ENCODE results near the gene NIN.
A peak's percentile ranks its signal among the peaks of the same experiment; 100 is the strongest.
"Not testable (repeated sequence)": the region's sequence is repeated elsewhere in the genome, so short reads cannot be mapped to it uniquely, and the experiment has no call there.

NIN gene

GRCh38 chr14:50839048-50839447 is 8.1 kb upstream of the NIN start:
- DNase-seq, result no peak

GRCh38 chr14:50837850-50838470 is 7.0 kb upstream of the NIN start:
- no peak for DNase-seq

- no peak for DNase-seq
Measured at GRCh38 chr14:50837271-50837670, 6.3 kb upstream of the NIN start.

- DNase-seq, result no peak
Measured at GRCh38 chr14:50836515-50836914, 5.6 kb upstream of the NIN start.

DNA sequence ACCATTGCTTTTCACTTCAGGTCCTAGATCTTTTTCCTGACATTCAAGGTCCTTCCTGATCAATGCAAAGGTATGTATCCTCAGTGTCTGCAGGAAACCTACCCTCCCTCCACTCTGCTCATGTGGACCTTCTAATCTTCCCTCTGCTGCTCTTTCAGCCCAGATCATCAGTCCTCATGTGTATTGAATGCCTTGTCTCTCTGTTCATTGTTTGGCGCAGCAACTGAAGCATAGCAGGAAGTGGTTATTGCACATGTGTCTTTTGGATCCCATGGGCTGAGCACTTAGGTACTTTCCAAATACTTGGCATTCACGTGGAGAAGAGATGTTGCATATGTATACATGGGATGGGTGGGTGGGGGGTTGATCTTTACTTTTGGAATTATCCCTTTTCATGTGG is 4.3 kb upstream of the NIN start:
- DNase-seq, result no peak

DNA sequence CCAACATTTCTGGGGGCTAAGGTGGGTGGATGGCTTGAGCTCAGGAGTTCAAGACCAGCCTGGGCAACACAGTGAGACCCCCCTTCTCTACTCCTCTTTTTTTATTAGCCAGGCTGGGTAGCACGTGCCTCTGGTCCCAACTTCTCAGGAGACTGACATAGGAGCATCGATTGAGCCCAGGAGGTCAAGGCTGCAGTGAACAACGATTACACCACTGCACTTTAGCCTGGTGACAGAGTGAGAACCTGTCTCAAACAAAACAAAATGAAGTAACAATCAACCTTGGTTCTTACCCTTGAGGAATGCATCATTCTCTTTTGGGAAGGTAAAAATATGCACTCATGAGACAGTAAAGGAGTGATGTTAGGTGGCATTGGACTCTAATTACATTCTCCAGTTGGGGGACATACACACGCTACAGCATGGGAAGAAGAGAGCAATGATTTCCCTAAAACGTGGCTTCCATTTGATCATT is 3.9 kb upstream of the NIN start:
- no peak for DNase-seq

DNA sequence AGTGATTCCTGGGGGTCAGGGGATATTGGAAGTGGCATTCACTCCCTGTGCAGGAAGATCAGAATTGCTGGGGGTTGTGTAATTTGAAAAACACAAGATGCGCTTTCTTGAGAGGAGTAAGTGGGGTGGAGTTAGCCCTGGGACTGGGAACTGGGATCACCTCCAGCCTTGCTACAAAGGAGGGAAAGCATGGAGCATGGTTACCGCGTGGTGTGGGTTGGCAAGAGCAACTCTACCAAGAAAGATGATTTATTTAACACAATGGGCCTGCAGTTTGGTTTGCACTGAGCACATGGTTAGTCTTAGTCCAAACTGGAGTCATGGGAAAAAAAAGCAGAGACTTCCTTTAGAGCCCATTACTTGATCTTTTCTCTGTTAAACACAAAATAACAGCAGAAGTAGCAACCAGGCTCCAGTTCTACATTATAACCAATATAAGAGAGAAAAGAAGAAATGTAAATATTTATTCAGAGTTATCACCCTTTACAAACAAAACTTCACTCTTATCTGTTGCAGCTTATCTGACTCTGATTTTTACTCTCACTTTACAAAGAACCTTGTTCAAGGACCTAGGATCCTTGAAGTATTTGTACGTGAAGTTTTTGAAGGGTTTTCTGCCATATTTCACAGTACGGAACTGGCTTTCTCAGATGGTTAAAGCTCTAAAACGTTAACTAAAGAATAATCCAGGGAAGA is 2.1 kb upstream of the NIN start:
- DNase-seq, result no peak

DNA sequence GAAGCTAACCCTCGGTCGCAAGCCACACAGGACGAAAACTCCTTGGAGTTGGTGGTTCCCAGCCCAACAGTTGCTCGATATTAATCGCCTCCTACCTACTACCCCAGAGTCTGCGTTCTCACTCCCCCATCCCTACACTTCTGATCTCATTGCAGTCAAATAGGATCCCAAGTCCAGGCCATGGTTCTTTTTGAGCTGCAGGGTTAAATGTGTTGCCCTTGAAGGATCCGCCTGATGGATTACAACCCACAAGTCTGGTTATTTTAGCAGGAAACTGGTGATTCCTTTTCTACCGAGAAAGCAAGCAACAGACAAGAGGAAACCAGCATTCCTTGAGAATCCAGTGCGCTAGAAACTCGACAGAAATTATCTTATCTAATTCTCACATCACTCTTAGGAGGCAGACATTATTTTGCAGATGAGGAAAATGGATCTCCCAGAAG is 785 bp upstream of the NIN start:
- DNase-seq, result no peak

GRCh38 chr14:50830044-50830931 is 674 bp downstream of the NIN start:
- peak; percentile 45 for DNase-seq

- no peak for DNase-seq
Measured at GRCh38 chr14:50829489-50830043, 1.4 kb downstream of the NIN start.

DNA sequence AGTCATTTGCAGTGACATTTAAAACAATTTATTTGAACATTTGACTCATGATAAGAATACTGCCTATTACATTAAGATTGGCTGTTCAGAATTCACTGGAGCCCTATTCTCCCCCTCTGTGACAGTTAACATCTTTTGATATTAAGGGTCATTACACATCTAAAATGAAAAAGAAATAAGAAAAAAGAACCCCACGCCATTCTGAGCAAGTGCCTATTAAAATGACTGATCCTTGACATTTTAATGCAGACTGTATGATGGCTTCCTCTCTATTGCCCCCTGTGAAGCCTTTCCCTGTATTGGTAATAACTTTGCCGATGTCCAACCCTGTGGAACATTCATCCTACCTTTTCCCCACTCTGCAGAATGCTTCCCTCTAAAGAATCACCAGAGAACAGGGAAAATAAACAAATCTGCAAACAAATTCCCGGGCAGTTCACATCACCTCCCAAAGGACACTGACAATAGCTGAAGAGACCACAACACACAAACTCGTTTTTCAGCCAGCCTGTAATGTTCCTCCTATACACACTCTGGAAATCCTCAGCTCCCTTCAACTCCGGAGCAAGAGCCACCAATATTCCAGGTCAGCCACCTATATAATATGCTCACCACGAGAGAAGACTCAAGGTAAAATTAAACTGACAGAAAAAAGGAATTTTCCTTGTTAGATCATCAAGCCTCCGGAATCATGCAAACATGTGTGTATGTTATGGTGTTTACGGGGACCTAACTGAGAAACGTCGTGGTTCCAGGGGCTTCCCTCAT is 2.1 kb downstream of the NIN start:
- DNase-seq, result no peak

DNA sequence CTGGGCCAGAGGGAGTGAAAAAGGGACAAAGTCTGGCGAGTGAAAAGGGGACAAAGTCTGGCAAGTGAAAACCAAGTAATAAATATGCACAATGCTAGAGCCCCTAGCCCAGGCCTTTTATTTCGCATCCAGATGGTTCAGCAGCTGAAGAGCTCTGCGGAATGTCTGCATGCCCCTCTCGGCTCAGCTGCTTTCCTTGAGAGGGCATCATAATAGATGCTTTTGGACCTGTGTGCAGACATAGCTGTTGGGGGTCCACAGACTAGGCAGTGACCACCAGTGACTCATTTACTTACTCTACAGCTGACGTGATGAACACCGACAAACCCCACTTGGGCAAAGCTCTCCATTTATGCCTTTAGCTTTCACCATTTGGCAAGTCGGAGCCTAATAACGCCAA is 4.3 kb downstream of the NIN start:
- DNase-seq, result no peak

DNA sequence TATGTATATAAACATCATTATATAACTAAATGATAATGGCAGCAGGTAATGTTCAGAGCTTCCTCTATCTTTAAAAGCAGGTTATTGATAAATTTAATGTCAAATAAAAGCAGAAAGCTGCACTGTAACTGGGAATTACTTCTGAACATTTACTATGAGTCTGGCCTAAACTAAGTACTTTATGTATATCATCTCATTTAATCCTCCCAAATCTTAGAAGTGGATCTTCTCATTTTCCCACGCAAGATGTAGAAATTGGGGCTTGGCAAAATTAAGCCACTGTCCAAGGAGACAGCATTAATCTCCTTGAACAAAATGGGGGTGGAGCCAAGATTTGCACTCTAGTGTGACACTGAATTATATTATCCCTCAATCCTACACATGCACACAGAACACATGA is 5.7 kb downstream of the NIN start:
- no peak for DNase-seq

- DNase-seq, result no peak
Measured at GRCh38 chr14:50823762-50824636, 7.0 kb downstream of the NIN start.

DNA sequence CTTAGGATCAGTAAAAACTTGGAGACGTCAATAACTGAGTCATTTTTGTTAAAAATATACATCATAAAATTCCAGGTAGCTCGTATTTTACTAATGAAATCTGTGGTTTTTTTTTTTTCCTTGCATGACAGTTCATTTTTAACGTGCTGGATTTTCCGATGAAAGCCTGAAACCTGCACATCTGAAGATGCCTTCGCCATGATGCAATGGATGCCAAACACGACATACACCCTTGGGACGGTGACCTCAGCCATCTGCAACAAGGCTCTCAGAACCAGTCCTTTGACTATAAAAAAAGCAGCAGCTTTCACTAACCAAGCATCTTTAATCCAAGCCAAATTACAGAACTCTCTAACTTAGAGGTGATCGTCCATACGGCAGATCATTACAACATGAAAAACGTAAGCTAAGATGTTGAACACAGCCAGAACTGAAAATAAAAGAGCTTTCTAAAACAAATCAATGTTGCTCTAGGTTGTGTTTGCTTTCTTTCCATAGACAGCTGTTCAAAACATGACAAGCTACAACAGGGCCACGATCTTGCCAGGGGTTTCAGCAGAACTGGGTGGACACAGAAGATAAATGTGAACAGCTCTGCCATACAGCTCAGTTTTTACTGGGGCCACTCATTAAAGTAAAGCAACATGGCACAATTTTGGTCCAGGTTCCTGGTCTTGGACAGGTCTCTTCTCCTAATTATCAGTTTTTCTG is 7.8 kb downstream of the NIN start:
- no peak for DNase-seq

- DNase-seq, result no peak
Measured at GRCh38 chr14:50822501-50823042, 8.4 kb downstream of the NIN start.

DNA sequence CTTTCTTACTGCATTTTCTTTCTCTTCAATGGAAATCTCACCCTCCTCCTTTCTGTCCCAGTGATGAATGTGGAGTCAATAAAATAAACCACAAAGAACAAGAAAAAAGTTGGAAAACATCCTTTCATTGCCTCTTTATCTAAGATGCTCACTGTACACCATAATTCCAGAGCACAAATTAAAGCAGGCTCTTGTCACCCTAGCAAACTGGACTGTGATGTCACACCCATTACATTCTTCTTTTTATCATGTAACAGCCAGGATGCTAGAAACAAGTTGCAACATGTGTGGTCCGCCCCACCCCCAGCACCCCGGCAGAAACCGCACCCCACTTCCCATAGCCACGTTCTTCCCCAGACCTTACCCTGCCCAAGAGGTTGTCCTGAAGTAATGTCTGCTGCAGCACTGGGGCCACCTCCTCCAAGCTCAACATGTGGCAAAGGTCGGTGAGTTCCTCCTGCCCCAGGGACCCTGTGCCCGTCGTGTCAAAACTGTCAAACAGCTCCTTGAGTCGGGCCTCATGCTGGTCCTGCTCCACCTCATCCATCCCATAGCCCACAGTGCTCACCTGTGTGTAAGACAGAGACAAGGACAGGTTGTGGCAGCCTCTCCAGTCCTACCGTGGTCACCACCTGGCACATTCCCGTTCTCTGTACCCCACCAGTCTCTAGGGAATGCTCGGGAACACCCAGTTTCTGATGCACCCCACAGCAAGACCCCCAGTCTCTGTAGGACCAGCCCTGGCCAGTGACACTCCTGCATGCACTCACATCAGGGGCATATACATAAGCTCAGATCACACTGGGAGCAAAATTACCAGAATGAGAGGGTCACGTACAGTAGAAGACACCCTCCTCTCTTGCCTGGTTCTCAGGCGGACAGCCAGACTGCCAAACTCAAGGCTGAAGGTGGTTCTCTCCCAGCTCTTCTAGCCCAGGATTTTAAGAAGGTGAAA is 9.2 kb downstream of the NIN start:
- no peak for DNase-seq

DNA sequence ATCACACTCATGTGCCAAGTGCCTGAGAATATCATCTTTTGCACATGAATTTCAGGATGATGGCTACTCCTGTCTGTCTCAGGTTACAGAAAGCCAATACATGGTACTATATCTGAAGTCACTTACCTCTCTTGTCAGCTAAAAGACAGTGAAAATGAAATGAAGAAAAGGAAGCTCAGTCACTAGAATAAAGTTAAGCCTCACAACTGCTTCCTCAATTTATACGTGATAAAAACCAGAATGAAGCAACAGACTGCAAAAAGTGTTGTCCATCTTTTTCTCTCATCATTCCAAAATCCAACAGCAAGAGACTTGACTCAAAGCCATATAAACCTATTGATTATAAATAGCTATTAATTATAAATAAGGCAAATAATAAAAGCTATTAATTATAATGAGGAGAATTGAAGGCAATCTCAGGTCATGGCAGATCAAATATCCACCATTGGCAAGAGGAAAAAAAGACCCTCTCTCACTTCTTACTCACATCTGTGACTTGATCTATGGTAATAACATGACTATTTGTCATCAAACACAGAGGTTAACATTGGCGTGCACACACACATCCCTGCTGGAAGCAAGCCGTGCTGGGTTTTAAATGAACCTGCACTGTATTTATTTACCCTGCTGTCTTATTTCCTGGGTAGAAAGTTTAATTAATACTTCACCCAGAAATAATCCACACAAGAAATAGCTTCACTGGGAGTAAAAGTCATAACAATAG is 10.0 kb downstream of the NIN start:
- DNase-seq, result no peak

DNA sequence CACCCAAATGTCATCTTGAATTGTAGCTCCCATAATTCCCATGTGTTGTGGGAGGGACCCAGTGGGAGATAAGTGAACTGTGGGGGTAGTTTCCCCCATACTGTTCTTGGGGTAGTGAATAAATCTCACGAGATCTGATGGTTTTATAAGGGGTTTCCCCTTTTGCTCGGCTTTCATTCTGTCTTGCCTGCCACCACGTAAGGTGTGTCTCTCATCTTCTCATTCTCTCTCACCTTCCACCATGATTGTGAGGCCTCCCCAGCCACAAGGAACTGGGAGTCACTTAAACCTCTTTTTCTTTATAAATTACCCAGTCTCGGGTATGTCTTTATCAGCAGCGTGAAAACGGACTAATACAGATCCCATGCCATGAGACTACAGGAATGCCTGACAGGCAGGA is 11.7 kb downstream of the NIN start:
- not testable (repeated sequence) for DNase-seq

All from NCI-H1105 (cell line).